Dendritic cell treated with granulocyte-macrophage colony-stimulating factor and Interleukin-4, amounts not matched to agents 40 ng/mL and 50 ng/mL, for 4 days (primary cell): ENCODE data around the gene CYFIP2.

Experiments used
- H3K27ac Mint-ChIP-seq: one replicate; pipeline ENCODE4 v1.8.0; 2022; ENCODE audit warnings: mild to moderate bottlenecking, mixed read lengths
- H3K27me3 Mint-ChIP-seq: one replicate; pipeline ENCODE4 v1.8.0; 2022; ENCODE audit warnings: mild to moderate bottlenecking, mixed read lengths
- H3K36me3 Mint-ChIP-seq: one replicate; pipeline ENCODE4 v1.8.0; 2022; ENCODE audit warnings: low read depth, mixed read lengths
- H3K4me1 Mint-ChIP-seq: one replicate; pipeline ENCODE4 v1.8.0; 2022; ENCODE audit warnings: low read depth, mixed read lengths
- H3K4me3 Mint-ChIP-seq: one replicate; pipeline ENCODE4 v1.8.0; 2022; ENCODE audit warnings: mild to moderate bottlenecking, moderate library complexity, mixed read lengths
- H3K9me3 Mint-ChIP-seq: one replicate; pipeline ENCODE4 v1.8.0; 2022; ENCODE audit warnings: mixed read lengths
- intact Hi-C: fragments of 100-400 bp; cut with micrococcal nuclease; formaldehyde crosslinking; loops from one replicate; pipeline ENCODE4 v1.15.0; 2022

CYFIP2 gene

DNA sequence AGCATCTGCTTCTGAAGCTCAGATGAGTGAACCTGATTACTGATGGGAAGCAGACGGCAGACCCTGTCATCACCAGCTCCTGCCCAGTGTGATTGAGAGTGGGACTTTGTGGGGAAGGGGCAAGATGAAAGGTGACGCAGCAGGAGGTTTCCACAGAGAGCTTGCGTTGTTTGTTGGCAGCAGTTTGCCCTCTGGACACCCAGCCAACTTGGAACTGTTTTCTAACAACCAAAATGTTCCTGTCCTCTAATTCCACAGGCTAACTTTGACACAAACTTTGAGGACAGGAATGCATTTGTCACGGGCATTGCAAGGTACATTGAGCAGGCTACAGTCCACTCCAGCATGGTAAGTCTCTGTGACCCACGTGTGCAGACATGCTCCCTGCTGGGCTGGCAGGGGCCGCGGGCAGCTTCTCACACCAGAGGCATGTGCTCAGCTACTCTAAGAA, 20.9 kb downstream of the CYFIP2 start:
- Mint-ChIP-seq H3K4me1 (peaks cover 17% of the 10 kb centered on the region), H3K4me3 (no peak overlapping the region)
- intact Hi-C loops = no loop called here

DNA sequence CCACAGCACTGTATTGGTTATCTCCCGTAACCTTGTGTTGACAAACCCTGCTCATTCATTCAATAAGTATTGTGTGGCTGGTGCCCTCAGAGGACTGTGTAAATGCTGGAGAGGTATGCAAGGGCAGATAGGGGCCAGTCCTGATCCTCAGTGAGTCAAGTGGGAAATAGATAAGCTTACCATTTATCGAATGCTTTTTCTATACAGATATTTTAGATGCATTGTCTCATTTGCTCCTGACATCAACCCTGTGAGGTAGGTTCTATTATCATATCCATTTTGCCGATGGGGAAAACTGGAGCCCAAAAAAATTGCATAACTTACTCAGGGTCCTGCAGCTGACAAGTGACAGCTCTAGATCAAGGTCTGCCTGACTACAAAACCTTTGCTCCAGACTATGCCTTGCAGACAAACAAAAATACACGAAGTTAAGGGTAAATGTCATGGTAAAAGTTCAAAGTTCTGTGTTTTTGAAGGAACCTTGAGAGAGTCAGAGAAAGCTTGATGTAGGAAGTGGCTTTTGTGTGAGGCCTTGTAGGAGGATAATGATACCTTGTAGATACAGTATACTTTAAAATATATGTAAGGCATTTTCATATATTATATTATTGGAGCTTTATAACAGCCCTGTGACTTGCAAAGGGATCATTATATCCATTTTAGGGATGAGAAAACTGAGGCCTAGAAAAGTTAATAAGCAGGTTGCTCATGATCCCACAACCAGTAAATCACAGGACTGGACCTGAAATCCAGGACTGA, 22.7 kb downstream of the CYFIP2 start:
- H3K36me3 Mint-ChIP-seq = peaks cover 9% of the 10 kb centered on the region
- no peak overlapping the region for H3K4me3 Mint-ChIP-seq
- intact Hi-C loops = no loop called here
- H3K4me1 Mint-ChIP-seq = peaks cover 8% of the 10 kb centered on the region
- no peaks in the 10 kb centered on the region for H3K9me3 Mint-ChIP-seq
- H3K27me3 Mint-ChIP-seq = no peaks in the 10 kb centered on the region
- no peak overlapping the region for H3K27ac Mint-ChIP-seq

More for the DNA sequence above, 20.9 kb downstream of the CYFIP2 start:
- H3K36me3 Mint-ChIP-seq = peaks cover 9% of the 10 kb centered on the region
- no peak overlapping the region for H3K27ac Mint-ChIP-seq
- H3K9me3 Mint-ChIP-seq = no peaks in the 10 kb centered on the region
- peaks cover 1% of the 10 kb centered on the region for H3K27me3 Mint-ChIP-seq

DNA sequence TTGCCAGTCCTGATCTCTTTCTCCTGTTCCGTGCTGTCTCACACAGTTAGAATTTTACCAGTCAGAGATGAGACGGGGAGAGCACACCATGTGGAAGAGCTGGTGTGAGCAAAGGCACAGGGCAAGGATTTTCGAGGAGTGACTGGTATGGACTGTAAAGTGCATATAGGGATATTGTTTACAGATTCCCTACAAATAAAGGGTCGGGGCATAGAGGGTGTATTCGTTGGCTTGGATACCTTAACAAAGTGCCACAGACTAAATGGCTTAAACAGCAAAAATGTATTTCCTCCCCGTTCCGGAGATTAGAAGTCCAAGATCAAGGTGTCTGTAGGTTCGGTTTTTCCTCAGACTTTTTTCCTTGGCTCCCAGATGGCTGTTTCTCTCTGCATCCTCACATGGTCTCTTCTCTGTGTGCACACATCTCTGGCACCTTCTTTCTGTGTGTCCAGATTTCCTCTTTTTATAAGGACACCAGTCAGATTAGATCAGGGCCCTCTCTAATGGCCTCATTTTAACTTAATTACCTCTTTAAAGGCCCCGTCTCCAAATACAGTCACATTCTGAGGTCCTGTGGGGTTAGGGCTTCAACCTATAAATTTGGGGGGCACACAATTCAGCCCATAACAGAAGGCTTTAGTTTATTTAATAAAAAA, 23.4 kb downstream of the CYFIP2 start:
- Mint-ChIP-seq H3K27ac (no peak overlapping the region), H3K4me3 (no peak overlapping the region), H3K9me3 (no peaks in the 10 kb centered on the region), H3K36me3 (peaks cover 9% of the 10 kb centered on the region), H3K4me1 (peaks cover 7% of the 10 kb centered on the region), H3K27me3 (no peaks in the 10 kb centered on the region)
- intact Hi-C loops = no loop called here

DNA sequence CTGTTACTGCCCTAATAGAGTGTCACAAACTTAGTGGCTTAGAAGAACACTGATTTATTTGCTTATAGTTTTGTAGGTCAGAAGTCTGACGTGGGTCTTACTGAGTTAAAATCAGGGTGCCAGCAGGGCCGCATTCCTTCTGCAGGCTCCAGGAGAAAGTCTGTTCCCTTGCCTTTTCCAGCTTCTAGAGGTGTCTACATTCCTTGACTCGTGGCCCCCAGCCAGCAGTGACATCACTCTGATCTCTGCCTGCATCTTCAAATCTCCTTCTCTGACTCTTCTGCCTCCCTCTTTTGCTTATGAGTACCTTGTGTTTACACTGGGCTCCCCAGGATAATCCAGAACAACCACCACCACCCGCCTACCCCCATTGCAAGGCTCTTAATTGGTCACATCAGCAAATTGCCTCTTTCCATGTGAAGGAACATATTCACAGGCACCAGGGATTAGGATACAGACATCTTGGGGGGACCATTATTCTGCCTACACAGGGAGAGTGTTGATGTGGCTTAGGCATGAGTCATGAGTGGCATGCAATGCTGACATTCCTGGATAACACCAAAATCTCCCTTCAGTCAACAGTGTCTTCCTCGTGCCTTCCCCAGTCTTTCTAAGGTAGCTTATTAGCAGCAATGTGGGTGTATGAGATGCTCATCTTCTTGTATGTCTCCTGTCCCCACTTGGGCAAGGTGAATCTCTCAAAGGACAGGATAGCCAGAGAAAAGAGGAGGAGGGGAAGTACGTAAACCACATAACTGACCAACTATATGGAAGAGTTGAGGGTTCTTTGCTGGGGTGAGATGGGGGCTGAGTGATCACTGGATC, 24.4 kb downstream of the CYFIP2 start:
- intact Hi-C loops = no loop called here
- Mint-ChIP-seq H3K27ac (no peak overlapping the region), H3K36me3 (peaks cover 9% of the 10 kb centered on the region), H3K27me3 (no peaks in the 10 kb centered on the region), H3K9me3 (no peaks in the 10 kb centered on the region), H3K4me1 (peaks cover 7% of the 10 kb centered on the region), H3K4me3 (no peak overlapping the region)

DNA sequence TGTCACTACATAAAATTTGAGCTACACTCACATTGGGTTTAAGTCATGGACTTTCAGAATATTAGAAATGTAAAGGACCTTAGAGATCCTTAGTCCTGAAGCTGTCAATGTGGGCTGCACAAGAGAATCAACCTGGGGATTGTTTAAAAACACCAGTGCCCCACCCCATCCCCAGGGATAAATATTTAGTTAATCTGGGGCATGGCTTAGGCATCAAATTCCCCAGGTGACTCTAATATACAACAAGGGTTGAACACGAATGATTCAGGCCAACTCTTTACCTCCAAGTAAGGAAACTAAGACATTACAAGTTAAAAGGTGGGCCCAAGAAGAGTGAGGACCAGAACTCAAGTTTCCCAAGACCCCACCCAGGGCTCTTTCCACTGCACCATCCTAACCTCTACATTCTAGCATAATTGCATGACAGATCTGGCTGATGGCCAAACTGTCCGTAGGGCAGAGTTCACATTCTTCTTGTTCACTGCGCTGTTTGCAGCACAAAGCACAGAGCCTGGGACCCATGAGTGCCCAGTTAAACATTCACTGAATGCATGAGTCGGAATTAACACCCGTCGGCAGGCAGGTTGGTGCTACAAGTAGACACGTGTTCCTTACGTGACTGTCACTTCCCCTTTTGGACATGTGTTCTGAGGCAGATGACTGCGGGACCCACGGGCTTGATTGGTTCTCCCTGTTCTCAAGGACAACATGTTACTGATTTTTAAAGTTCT, 25.2 kb downstream of the CYFIP2 start:
- H3K36me3 Mint-ChIP-seq = peaks cover 9% of the 10 kb centered on the region

DNA sequence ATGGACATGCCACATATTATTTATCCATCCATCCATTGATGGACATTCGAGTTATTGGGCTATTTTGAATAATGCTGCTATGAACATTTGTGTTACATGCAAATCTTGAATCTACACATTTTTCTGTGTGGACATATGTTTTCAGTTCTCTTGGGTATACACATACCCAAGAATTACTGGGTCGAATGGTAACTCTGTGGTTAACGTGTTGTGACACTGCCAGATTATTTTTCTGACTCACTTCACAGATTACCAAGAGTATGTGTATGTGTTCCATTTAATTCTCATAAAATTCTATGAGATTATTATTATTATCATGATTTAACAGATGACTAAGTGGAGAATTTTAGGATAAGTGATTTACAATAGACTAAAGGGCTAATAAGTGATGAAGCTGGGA, 26.7 kb downstream of the CYFIP2 start:
- H3K4me1 Mint-ChIP-seq = peaks cover 7% of the 10 kb centered on the region
- peaks cover 7% of the 10 kb centered on the region for H3K36me3 Mint-ChIP-seq
- H3K27me3 Mint-ChIP-seq = no peaks in the 10 kb centered on the region
- no peak overlapping the region for H3K4me3 Mint-ChIP-seq
- no peaks in the 10 kb centered on the region for H3K9me3 Mint-ChIP-seq
- intact Hi-C loops = no loop called here
- H3K27ac Mint-ChIP-seq = no peak overlapping the region

More for the DNA sequence above, 25.2 kb downstream of the CYFIP2 start:
- Mint-ChIP-seq H3K27me3 (no peaks in the 10 kb centered on the region), H3K27ac (no peak overlapping the region), H3K4me1 (peaks cover 7% of the 10 kb centered on the region), H3K4me3 (no peak overlapping the region), H3K9me3 (no peaks in the 10 kb centered on the region)
- intact Hi-C loops = no loop called here

DNA sequence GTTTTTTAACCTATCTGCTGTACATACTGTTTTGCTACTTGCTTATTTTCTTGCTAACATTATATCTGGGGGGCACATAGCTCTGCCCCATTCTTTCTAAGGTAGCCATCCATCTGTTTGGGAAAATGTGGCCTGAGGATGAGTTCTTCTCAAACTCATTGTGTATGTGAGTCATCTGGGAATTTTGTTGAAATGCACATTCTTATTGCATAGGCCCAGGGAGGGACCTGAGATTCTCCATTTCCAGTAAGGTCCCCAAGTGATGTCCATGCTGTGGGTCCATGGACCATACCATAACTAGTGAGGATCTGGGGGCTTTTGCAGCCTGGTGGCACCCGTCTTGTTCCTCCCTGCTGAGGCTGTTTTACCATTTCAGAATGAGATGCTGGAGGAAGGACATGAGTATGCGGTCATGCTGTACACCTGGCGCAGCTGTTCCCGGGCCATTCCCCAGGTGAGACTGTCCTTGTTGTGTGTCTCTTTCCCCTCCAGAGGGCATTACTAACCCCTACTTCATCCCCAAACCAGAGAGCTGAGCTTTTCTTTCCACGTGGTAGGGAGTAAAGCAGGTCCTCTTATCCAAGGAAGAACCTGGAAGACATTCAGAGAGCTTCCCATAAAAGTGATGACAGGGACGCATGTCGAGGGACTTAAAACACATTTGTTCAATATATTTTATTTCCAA, 28.6 kb downstream of the CYFIP2 start:
- Mint-ChIP-seq H3K9me3 (no peaks in the 10 kb centered on the region), H3K36me3 (peaks cover 7% of the 10 kb centered on the region), H3K27ac (no peak overlapping the region), H3K4me1 (peaks cover 7% of the 10 kb centered on the region), H3K27me3 (no peaks in the 10 kb centered on the region), H3K4me3 (no peak overlapping the region)
- intact Hi-C loops = no loop called here

DNA sequence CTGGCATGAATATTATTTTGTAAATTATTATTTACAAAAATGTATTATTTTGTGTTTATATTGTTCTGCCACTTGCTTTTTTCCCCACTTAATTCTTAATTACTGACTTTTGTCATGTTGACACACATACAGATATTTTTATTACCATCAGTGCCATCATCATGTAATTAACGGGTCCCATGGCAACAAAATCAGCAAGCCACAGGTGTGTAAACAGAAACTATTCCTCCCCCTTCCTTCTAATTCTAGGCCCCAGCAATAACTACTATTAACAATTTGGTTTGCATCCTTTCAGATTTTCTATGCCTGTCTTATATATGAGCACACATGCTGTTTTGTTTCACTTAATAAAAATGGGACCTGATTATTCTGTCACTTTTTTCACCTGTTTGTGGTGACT, 29.3 kb downstream of the CYFIP2 start:
- Mint-ChIP-seq H3K9me3 (no peaks in the 10 kb centered on the region), H3K36me3 (peaks cover 7% of the 10 kb centered on the region), H3K27ac (no peak overlapping the region), H3K4me3 (no peak overlapping the region), H3K27me3 (no peaks in the 10 kb centered on the region), H3K4me1 (peaks cover 5% of the 10 kb centered on the region)
- intact Hi-C loops = no loop called here

DNA sequence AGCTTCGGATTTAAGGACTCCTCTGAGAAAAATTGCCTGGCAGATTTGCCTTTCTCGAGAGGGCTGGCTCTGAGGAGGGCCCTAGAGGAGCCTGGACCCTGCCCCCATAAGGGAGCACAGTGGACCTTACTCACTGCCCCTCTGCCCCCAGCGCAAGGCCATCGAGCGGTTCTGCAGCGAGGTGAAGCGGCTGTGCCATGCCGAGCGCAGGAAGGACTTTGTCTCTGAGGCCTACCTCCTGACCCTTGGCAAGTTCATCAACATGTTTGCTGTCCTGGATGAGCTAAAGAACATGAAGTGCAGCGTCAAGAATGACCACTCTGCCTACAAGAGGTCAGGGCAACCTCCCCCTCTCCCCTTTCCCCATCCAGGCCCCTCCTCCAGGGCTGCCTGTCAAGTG, 34.6 kb downstream of the CYFIP2 start:
- Mint-ChIP-seq H3K27ac (no peak overlapping the region), H3K4me1 (no peaks in the 10 kb centered on the region), H3K4me3 (no peak overlapping the region), H3K9me3 (no peaks in the 10 kb centered on the region), H3K27me3 (no peaks in the 10 kb centered on the region), H3K36me3 (peaks cover 7% of the 10 kb centered on the region)
- intact Hi-C loops = no loop called here

DNA sequence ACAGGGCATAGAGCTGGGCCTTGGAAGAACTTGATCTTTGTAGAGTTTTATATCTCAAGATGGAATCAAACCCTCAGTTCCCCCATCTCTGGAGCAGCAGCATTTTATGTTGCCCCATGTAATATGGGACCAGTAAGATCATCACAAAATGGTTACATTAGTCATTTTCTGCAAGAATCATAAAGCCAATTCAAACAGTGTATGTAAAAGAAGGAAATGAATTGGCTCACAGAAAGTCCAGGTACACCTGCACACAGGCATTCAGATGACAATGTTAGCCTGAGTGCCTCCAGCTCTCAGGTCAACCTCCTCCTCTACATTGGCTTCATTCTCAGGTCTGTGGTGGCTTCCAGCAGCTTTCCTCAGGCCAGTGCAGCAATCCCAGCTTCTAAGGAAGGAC, 35.1 kb downstream of the CYFIP2 start:
- Mint-ChIP-seq H3K4me1 (peaks cover 2% of the 10 kb centered on the region), H3K27me3 (no peaks in the 10 kb centered on the region), H3K36me3 (peaks cover 7% of the 10 kb centered on the region), H3K9me3 (no peaks in the 10 kb centered on the region), H3K4me3 (no peak overlapping the region), H3K27ac (no peak overlapping the region)
- intact Hi-C loops = no loop called here

DNA sequence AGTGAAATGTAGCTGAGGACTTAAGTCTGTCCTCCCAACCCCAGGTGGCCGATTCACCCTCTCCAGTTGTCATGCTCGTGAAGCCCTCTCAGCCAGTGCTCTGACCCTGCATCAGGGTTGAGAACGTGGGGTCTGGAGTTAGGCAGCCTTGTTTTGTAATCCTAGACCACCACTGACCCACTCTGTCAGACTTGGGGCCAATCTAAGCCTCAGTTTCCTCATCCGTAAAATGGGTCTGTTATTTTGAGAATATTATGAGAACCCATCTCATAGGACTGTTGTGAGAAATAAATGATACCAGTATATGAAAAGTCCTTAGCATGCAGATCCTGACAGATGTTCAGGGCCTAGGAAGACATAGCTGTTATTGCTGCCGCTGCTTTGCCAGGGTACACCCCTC, 37.1 kb downstream of the CYFIP2 start:
- Mint-ChIP-seq H3K4me3 (no peak overlapping the region), H3K27ac (no peak overlapping the region), H3K4me1 (peaks cover 13% of the 10 kb centered on the region), H3K36me3 (no peaks in the 10 kb centered on the region), H3K9me3 (no peaks in the 10 kb centered on the region), H3K27me3 (no peaks in the 10 kb centered on the region)
- intact Hi-C loops = no loop called here

DNA sequence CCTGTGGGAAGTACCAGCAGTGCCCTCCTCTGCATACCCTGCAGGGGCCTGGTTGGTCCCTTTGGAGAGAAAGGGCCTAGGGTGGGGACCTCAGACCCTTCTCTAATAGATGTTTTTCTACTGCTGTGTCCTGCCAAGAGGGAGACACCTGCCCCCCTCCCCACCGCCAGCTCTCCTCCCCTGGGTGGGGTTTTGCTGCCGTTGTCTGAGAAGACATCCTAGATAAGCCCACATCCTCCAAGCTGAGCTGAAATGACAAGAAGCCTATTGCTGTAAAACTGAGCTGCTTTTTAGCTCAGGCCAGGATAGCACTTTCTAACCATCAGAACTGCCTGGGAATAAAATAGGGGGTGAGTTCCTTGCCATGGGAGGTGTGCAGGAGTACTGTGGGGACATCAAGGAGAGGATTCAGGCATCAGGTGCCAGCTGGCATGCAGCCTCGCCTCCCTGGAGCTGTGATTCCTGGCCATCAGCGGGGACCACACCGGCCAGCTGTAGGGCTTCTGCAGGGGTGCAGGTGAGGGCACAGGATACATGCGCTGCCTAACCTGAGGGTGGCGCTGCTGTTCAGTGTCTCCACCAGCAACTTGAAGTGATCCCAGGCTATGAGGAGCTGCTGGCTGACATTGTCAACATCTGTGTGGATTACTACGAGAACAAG, 37.9 kb downstream of the CYFIP2 start:
- Mint-ChIP-seq H3K27ac (no peak overlapping the region), H3K36me3 (no peaks in the 10 kb centered on the region), H3K27me3 (no peaks in the 10 kb centered on the region), H3K9me3 (no peaks in the 10 kb centered on the region), H3K4me1 (peaks cover 13% of the 10 kb centered on the region), H3K4me3 (no peak overlapping the region)
- intact Hi-C loops = no loop called here

DNA sequence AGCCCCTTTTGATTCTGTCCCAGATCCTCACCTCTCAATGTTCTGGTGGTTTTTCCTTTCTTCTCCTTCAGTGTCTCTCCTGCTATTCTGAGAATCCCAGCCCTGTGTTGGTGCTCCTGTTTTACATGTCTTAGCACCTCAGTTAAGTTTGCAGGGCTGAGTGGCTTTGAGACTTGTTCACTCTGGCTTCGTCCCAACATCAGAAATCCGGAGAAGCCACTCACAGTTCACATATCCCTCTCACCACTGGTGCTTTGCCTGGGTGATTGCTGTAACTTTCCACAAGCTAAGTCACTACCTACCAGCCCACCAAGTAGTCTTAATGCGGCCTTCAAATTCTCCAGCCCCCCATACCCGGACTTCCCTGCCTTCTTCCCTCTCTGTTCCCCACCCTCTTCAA, 40.2 kb downstream of the CYFIP2 start:
- Mint-ChIP-seq H3K36me3 (no peaks in the 10 kb centered on the region), H3K27me3 (no peaks in the 10 kb centered on the region), H3K4me1 (peaks cover 13% of the 10 kb centered on the region), H3K4me3 (no peak overlapping the region), H3K27ac (no peak overlapping the region), H3K9me3 (no peaks in the 10 kb centered on the region)
- intact Hi-C loops = no loop called here
